Loucy (cell line): ENCODE results near the gene EIF4G3.

Experiments used
- H2AFZ ChIP-seq: fragments of 200-600 bp; sonication (generic); 2 replicates; pipeline ENCODE4 v1.6.0; 2016; ENCODE audit warnings: antibody characterized with exemption, mild to moderate bottlenecking, low read length, moderate library complexity
- H3F3A ChIP-seq: fragments of 200-600 bp; 2 replicates; pipeline ENCODE4 v1.6.0; 2016; ENCODE audit warnings: antibody characterized with exemption, low read depth, mild to moderate bottlenecking
- H3K27me3 ChIP-seq: fragments of 200-600 bp; sonication (generic); 2 replicates; pipeline ENCODE4 v1.6.1; 2014; ENCODE audit warnings: low read length, mild to moderate bottlenecking; ENCODE audit not compliant: insufficient read depth, poor library complexity, severe bottlenecking
- H3K36me3 ChIP-seq: fragments of 200-600 bp; sonication (generic); 2 replicates; pipeline ENCODE4 v1.6.1; 2016; ENCODE audit warnings: low read length; ENCODE audit not compliant: insufficient read depth
- H3K4me1 ChIP-seq: fragments of 200-600 bp; sonication (generic); 2 replicates; pipeline ENCODE4 v1.5.1; 2014; ENCODE audit warnings: low read length, mild to moderate bottlenecking; ENCODE audit not compliant: insufficient read depth, poor library complexity, severe bottlenecking
- H3K4me2 ChIP-seq: fragments of 200-600 bp; sonication (generic); 2 replicates; pipeline ENCODE4 v1.6.0; 2014; ENCODE audit warnings: antibody characterized with exemption, low read length, low read depth, mild to moderate bottlenecking; ENCODE audit not compliant: poor library complexity, severe bottlenecking
- H3K4me3 ChIP-seq: fragments of 200-600 bp; sonication (generic); 2 replicates; pipeline ENCODE4 v1.5.1; 2014; ENCODE audit warnings: low read length, mild to moderate bottlenecking, mixed read lengths; ENCODE audit not compliant: poor library complexity, severe bottlenecking
- H3K79me2 ChIP-seq: fragments of 200-600 bp; sonication (generic); 2 replicates; pipeline ENCODE4 v1.6.1; 2014; ENCODE audit warnings: low read length; ENCODE audit not compliant: insufficient read depth
- H3K9ac ChIP-seq: fragments of 200-600 bp; sonication (generic); 2 replicates; pipeline ENCODE4 v1.6.0; 2014; ENCODE audit warnings: mild to moderate bottlenecking, low read depth, low read length, moderate library complexity; ENCODE audit not compliant: poor library complexity, severe bottlenecking
- H3K9me2 ChIP-seq: fragments of 200-600 bp; sonication (generic); replicated peaks from 2 replicates; pipeline ENCODE4 v1.6.1; 2016; ENCODE audit warnings: low read depth, low read length, mixed read lengths
- H3K9me3 ChIP-seq: fragments of 200-600 bp; sonication (generic); 2 replicates; pipeline ENCODE4 v1.6.1; 2014; ENCODE audit warnings: mild to moderate bottlenecking, antibody characterized with exemption, low read length, low read depth; ENCODE audit not compliant: insufficient read depth
- H4K20me1 ChIP-seq: fragments of 200-600 bp; sonication (generic); 2 replicates; pipeline ENCODE4 v1.6.0; 2014; ENCODE audit warnings: antibody characterized with exemption, low read length, mild to moderate bottlenecking; ENCODE audit not compliant: insufficient read depth, poor library complexity, severe bottlenecking
- EZH2phosphoT487 ChIP-seq: fragments of 200-600 bp; IDR thresholded peaks from 2 replicates; pipeline ENCODE4 v1.6.1; 2018; ENCODE audit warnings: antibody characterized with exemption, mild to moderate bottlenecking, moderate library complexity, borderline replicate concordance
- TF ChIP-seq, protein P1 (sequence below): fragments of 200-600 bp; sonication (generic); conservative IDR thresholded peaks from 2 replicates; pipeline ENCODE4 v1.5.1; 2014; ENCODE audit warnings: mild to moderate bottlenecking, antibody characterized with exemption, low read length

The EIF4G3 gene

DNA sequence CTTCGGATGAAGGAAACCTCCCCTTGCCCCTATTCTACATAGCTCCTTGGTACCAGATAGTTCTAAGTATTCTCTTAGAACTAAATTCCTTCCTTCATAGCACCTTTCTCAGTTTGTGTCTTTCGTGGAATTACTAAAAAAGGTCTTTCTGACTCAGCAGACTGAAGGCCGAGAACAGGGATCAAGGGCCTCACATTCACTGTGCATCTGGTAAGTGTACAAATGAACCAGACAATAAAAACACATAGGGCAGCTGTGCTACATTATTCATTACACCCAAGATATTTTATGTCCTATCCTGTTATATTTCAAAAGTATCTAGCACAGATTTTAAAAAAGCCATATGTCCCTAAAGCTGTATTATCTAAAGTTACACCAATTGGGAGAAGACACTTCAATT is 326.7 kb downstream of the EIF4G3 start:
- Histone ChIP-seq H3K4me1 (no peaks in the 10 kb centered on the region), H3K9me3 (no peaks in the 10 kb centered on the region), H3K36me3 (peaks cover 32% of the 10 kb centered on the region; the same call in 1 of the 2 replicates), H3K27me3 (no peaks in the 10 kb centered on the region), H2AFZ (no peak overlapping the region), H4K20me1 (no peaks in the 10 kb centered on the region), H3F3A (no peaks in the 10 kb centered on the region), H3K79me2 (no peaks in the 10 kb centered on the region), H3K9ac (no peak overlapping the region), H3K4me2 (no peak overlapping the region), H3K9me2 (no peaks in the 10 kb centered on the region), H3K4me3 (no peak overlapping the region)
- TF ChIP-seq EZH2phosphoT487, result no peak
- TF ChIP-seq, protein P1, sequence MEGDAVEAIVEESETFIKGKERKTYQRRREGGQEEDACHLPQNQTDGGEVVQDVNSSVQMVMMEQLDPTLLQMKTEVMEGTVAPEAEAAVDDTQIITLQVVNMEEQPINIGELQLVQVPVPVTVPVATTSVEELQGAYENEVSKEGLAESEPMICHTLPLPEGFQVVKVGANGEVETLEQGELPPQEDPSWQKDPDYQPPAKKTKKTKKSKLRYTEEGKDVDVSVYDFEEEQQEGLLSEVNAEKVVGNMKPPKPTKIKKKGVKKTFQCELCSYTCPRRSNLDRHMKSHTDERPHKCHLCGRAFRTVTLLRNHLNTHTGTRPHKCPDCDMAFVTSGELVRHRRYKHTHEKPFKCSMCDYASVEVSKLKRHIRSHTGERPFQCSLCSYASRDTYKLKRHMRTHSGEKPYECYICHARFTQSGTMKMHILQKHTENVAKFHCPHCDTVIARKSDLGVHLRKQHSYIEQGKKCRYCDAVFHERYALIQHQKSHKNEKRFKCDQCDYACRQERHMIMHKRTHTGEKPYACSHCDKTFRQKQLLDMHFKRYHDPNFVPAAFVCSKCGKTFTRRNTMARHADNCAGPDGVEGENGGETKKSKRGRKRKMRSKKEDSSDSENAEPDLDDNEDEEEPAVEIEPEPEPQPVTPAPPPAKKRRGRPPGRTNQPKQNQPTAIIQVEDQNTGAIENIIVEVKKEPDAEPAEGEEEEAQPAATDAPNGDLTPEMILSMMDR, result no peak

DNA sequence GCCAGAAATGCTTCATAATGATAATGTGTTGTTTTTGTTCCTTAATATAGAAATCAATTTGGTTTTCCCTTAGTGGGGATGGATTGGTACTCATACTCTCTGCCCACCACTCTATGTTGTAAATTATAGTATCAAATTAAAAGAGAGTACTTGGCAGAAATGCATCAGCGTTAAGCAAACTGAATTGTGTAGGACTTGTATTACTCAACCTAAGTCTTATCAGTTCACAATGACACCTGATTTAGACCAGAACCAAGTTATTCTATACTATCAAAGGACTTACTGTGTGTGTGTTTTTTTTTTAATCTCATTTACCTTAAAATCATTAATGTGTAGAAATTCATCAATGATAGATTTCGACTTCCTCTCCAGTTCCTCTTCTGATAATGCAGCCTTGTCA is 327.6 kb downstream of the EIF4G3 start:
- no peak overlapping the region for H3K4me3 ChIP-seq
- TF ChIP-seq EZH2phosphoT487, result no peak
- TF ChIP-seq, protein P1, result no peak
- peaks cover 32% of the 10 kb centered on the region; the same call in 1 of the 2 replicates for H3K36me3 ChIP-seq
- H3K4me2 ChIP-seq, result no peak overlapping the region
- no peaks in the 10 kb centered on the region for H4K20me1 ChIP-seq
- H3K9me3 ChIP-seq, result no peaks in the 10 kb centered on the region
- no peak overlapping the region for H2AFZ ChIP-seq
- no peaks in the 10 kb centered on the region for H3K79me2 ChIP-seq
- H3K9me2 ChIP-seq, result no peaks in the 10 kb centered on the region
- no peaks in the 10 kb centered on the region for H3K27me3 ChIP-seq
- H3K9ac ChIP-seq, result no peak overlapping the region
- no peaks in the 10 kb centered on the region for H3K4me1 ChIP-seq
- no peaks in the 10 kb centered on the region for H3F3A ChIP-seq

DNA sequence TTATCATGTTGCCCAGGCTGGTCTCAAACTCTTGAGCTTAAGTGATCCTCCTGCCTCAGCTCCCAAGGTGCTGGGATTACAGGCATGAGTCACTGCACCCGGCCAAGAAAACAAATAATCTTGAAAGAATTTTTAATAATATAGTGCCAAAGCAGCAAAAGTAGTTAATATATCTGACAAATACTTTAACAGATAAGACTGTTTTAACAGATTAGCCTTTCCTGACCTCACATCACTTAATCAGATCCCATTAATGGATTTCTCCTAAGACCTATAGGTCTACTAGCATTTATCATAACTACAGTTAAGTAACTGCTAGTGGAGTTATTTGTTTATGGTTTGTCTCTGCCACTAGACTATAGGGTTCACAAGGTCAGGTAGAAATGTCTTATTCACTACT is 328.5 kb downstream of the EIF4G3 start:
- Histone ChIP-seq H3K9ac (no peak overlapping the region), H3K4me2 (no peak overlapping the region), H3F3A (no peaks in the 10 kb centered on the region), H3K27me3 (no peaks in the 10 kb centered on the region), H4K20me1 (no peaks in the 10 kb centered on the region), H3K4me3 (no peak overlapping the region), H3K4me1 (no peaks in the 10 kb centered on the region), H2AFZ (no peak overlapping the region), H3K9me3 (no peaks in the 10 kb centered on the region), H3K9me2 (no peaks in the 10 kb centered on the region), H3K36me3 (peaks cover 25% of the 10 kb centered on the region; the same call in 1 of the 2 replicates), H3K79me2 (no peaks in the 10 kb centered on the region)
- TF ChIP-seq, protein P1, result no peak
- TF ChIP-seq EZH2phosphoT487, result no peak
